ENCODE data around the gene PTCRA. TPM values are rescaled to one million over a fixed set of nuclear protein-coding genes. Genes with fewer than 3 reads are reported as not detected.
A peak's percentile ranks its signal among the peaks of the same experiment; 100 is the strongest.

The PTCRA gene
- polyA plus RNA-seq, 1 experiment: not detected

DNA sequence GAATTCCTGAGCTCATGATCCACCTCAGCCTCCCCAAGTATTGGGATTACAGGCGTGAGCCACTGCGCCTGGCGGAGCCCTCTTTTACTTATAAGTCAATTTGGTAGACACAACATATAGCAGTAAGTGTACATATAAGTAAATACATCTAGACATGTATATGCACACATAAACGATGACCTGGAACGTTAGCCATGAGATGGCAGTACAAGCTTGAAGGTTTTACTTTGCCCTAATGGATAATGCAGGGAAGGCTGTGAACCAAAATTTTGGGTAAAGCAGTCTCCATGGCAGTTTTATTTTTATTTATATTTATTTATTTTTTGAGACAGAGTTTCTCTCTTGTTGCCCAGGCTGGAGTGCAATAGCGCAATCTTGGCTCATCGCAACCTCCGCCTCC lies 42.3 kb downstream of the PTCRA start:
- POLR2A ChIA-PET: no interaction called here
- Histone ChIP-seq H3K9me3 (ENCODE audit: control insufficient read depth, insufficient read depth, low read length) (no peaks in the 10 kb centered on the region; the same call in 1 of the 2 replicates), H3K27ac (ENCODE audit: low read depth, low read length) (no peak overlapping the region), H3K27me3 (ENCODE audit: control insufficient read depth, insufficient read depth, low read length) (no peaks in the 10 kb centered on the region), H3K4me3 (ENCODE audit: low read depth, low read length) (no peak overlapping the region)
- TF ChIP-seq, protein P1, sequence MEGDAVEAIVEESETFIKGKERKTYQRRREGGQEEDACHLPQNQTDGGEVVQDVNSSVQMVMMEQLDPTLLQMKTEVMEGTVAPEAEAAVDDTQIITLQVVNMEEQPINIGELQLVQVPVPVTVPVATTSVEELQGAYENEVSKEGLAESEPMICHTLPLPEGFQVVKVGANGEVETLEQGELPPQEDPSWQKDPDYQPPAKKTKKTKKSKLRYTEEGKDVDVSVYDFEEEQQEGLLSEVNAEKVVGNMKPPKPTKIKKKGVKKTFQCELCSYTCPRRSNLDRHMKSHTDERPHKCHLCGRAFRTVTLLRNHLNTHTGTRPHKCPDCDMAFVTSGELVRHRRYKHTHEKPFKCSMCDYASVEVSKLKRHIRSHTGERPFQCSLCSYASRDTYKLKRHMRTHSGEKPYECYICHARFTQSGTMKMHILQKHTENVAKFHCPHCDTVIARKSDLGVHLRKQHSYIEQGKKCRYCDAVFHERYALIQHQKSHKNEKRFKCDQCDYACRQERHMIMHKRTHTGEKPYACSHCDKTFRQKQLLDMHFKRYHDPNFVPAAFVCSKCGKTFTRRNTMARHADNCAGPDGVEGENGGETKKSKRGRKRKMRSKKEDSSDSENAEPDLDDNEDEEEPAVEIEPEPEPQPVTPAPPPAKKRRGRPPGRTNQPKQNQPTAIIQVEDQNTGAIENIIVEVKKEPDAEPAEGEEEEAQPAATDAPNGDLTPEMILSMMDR (IDR thresholded peaks at IDR 0.05; ENCODE audit: low read depth, low read length): no peak
- CTCF ChIA-PET: interaction anchor here (0.7 kb wide), 1 partner anchor 95 kb away, joined by 5 read pairs; no protein-coding TSS in a partner anchor
- DNase-seq (ENCODE audit: low read depth, low spot score): no peak

DNA sequence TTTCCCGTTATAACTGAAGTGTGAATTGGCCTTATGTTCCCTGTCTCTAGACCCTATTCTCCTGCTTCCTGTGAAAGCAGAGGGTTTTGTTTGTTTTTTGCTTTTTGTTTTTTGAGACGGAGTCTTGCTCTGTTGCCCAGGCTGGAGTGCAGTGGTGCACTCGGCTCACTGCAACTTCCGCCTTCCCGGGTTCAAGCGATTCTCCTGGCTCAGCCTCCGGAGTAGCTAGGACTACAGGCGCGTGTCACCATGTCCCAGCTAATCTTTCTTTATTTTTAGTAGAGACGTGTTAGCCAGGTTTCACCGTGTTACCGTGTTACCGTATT lies 44.0 kb downstream of the PTCRA start:
- TF ChIP-seq, protein P1 (IDR thresholded peaks at IDR 0.05; ENCODE audit: low read depth, low read length): no peak
- POLR2A ChIA-PET: no interaction called here
- CTCF ChIA-PET: no interaction called here
- DNase-seq (ENCODE audit: low read depth, low spot score): no peak
- Histone ChIP-seq H3K27ac (ENCODE audit: low read depth, low read length) (no peak overlapping the region), H3K27me3 (ENCODE audit: control insufficient read depth, insufficient read depth, low read length) (no peaks in the 10 kb centered on the region), H3K4me3 (ENCODE audit: low read depth, low read length) (no peak overlapping the region), H3K9me3 (ENCODE audit: control insufficient read depth, insufficient read depth, low read length) (no peaks in the 10 kb centered on the region; the same call in 1 of the 2 replicates)

DNA sequence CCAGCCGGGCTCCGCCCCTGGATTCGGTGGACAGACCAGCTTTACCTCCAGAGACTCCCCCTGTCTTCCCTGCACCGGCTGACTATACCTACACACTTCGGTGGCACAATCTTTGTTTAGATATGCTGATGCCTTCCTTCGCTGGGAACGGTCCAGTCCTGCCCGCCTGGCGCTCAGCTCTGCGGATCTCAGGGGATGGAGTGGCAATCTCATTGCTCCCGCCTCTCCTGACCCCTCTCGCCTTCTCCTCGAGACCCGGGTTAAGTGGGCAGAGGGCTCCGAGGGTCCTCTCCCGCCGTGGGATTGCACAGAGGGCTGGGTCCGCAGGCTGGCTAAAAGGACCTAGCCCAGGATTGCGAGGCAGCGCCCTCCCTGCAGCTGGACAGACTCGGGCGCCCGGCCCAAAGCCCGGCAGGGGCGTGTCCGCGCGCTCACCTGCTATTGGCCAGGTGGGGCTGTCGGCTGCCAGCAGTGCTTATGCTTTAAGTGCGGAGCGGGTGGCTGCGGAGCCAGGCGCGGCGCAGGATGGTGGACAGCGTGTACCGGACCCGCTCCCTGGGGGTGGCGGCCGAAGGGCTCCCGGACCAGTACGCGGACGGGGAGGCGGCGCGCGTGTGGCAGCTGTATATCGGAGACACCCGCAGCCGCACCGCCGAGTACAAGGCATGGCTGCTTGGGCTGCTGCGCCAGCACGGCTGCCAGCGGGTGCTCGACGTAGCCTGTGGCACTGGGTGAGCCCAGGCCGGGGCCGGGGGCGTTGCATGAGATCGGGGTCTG lies 44.6 kb downstream of the PTCRA start, which contains the start of gene GNMT:
GNMT (plus strand) TSS at position 512 of the 777 bp plus-strand sequence; CDS start at position 526, 14 bp downstream.
- Histone ChIP-seq H3K27ac (ENCODE audit: low read depth, low read length) (no peak within 1 kb of the TSS), H3K27me3 (ENCODE audit: control insufficient read depth, insufficient read depth, low read length) (no peaks in the 10 kb centered on the region), H3K4me3 (ENCODE audit: low read depth, low read length) (peak within 1 kb of the TSS; percentile 50), H3K9me3 (ENCODE audit: control insufficient read depth, insufficient read depth, low read length) (no peaks in the 10 kb centered on the region; the same call in 1 of the 2 replicates)
- ChIA-PET CTCF (interaction anchor here (0.8 kb wide), 1 partner anchor 35 kb away, joined by 3 read pairs; no protein-coding TSS in a partner anchor), POLR2A (interaction anchor here (1.0 kb wide), 2 partner anchors 19 to 31 kb away, joined by 5 to 6 read pairs; partner anchors contain the start of genes CNPY3 and PEX6)
- TF ChIP-seq, protein P1 (IDR thresholded peaks at IDR 0.05; ENCODE audit: low read depth, low read length): no peak
- DNase-seq (ENCODE audit: low read depth, low spot score): no peak

DNA sequence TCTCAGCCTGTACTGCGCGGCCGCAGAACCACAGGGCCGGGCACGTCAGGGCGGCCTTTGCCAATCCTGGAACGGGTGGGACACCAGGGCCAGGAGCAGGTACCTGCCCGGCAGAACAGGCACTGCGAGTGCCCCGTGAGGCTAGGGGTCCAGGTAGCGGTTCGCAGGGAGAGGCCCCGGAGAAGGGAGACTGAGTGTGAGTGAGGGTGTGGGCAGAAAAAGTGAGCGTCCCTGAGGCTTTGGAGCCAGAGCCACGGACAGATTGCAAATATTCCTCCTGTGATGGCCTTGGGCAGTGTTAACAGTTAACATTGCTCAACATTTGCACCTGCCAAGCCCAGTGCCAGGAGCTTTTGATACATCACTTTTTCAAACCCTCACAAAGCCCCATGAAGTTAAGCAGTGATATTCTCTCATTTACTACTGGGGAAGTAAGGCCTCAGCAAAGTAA lies 45.2 kb downstream of the PTCRA start:
- CTCF ChIA-PET: interaction anchor here (0.8 kb wide), 1 partner anchor 36 kb away, joined by 3 read pairs; no protein-coding TSS in a partner anchor
- Histone ChIP-seq H3K4me3 (ENCODE audit: low read depth, low read length) (peak overlapping the region; percentile 50), H3K9me3 (ENCODE audit: control insufficient read depth, insufficient read depth, low read length) (no peaks in the 10 kb centered on the region; the same call in 1 of the 2 replicates), H3K27me3 (ENCODE audit: control insufficient read depth, insufficient read depth, low read length) (no peaks in the 10 kb centered on the region), H3K27ac (ENCODE audit: low read depth, low read length) (no peak overlapping the region)
- DNase-seq (ENCODE audit: low read depth, low spot score): no peak
- POLR2A ChIA-PET: interaction anchor here (0.6 to 1.0 kb wide), 3 partner anchors 18 to 410 kb away, joined by 3 to 6 read pairs (median 5); partner anchors contain the start of genes CNPY3 and PEX6
- TF ChIP-seq, protein P1 (IDR thresholded peaks at IDR 0.05; ENCODE audit: low read depth, low read length): no peak

DNA sequence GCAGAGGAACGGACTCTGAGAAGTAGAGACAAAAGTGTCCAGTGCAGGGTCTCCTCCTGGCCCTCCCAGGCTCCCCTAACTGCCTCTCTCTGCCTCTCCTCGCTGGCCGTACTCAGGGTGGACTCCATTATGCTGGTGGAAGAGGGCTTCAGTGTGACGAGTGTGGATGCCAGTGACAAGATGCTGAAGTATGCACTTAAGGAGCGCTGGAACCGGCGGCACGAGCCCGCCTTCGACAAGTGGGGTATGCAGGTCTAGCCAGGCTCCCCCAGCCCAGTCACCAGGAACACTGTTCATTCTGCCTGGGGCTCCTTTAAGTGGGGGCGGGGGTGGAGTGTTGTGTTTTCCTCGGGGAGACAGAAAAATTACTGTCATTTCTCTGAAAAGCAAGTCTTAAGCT lies 46.2 kb downstream of the PTCRA start:
- Histone ChIP-seq H3K27ac (ENCODE audit: low read depth, low read length) (no peak overlapping the region), H3K27me3 (ENCODE audit: control insufficient read depth, insufficient read depth, low read length) (no peaks in the 10 kb centered on the region), H3K9me3 (ENCODE audit: control insufficient read depth, insufficient read depth, low read length) (no peaks in the 10 kb centered on the region; the same call in 1 of the 2 replicates), H3K4me3 (ENCODE audit: low read depth, low read length) (no peak overlapping the region)
- ChIA-PET POLR2A (no interaction called here), CTCF (no interaction called here)
- DNase-seq (ENCODE audit: low read depth, low spot score): no peak
- TF ChIP-seq, protein P1 (IDR thresholded peaks at IDR 0.05; ENCODE audit: low read depth, low read length): no peak

Measured in AG04450 (cell line).